H9 (cell line): ENCODE results near the gene TSPOAP1. TPM values are rescaled to one million over a fixed set of nuclear protein-coding genes. Genes with fewer than 3 reads are reported as not detected.

Experiments used
- DNase-seq: peaks from one replicate; pipeline ENCODE4 v3.0.0-alpha.2; 2017
- H2AFZ ChIP-seq: one replicate; pipeline ENCODE4 v1.6.1; 2013; ENCODE audit warnings: mild to moderate bottlenecking, low read length, control low read depth, moderate library complexity
- H2AK5ac ChIP-seq: 2 replicates; pipeline ENCODE4 v1.6.1; 2013; ENCODE audit warnings: low read length, control low read depth, mixed read lengths; ENCODE audit not compliant: insufficient read length
- H2BK120ac ChIP-seq: one replicate; pipeline ENCODE4 v1.6.1; 2013; ENCODE audit warnings: low read depth, mild to moderate bottlenecking, low read length, control low read depth, inconsistent platforms; ENCODE audit not compliant: poor library complexity, severe bottlenecking
- H2BK12ac ChIP-seq: 2 replicates; pipeline ENCODE4 v1.6.1; 2013; ENCODE audit warnings: low read length, control low read depth, mixed read lengths, low read depth; ENCODE audit not compliant: insufficient read length
- H2BK15ac ChIP-seq: 2 replicates; pipeline ENCODE4 v1.6.1; 2013; ENCODE audit warnings: low read depth, low read length, control low read depth
- H2BK20ac ChIP-seq: one replicate; pipeline ENCODE4 v1.6.1; 2013; ENCODE audit warnings: low read depth, mild to moderate bottlenecking, low read length, control low read depth, inconsistent platforms; ENCODE audit not compliant: poor library complexity, severe bottlenecking
- H2BK5ac ChIP-seq: 2 replicates; pipeline ENCODE4 v1.6.1; 2013; ENCODE audit warnings: low read length, control low read depth, mixed read lengths; ENCODE audit not compliant: insufficient read length
- H3K14ac ChIP-seq: 2 replicates; pipeline ENCODE4 v1.6.1; 2013; ENCODE audit warnings: low read length, control low read depth; ENCODE audit not compliant: insufficient read depth
- H3K18ac ChIP-seq: 2 replicates; pipeline ENCODE4 v1.6.1; 2013; ENCODE audit warnings: low read depth, mild to moderate bottlenecking, mixed read lengths, low read length, control low read depth; ENCODE audit not compliant: insufficient read length
- H3K23ac ChIP-seq: 2 replicates; pipeline ENCODE4 v1.6.1; 2013; ENCODE audit warnings: low read length, control low read depth, mixed read lengths, low read depth; ENCODE audit not compliant: insufficient read length
- H3K23me2 ChIP-seq: 2 replicates; pipeline ENCODE4 v1.6.1; 2013; ENCODE audit warnings: low read depth, mild to moderate bottlenecking, mixed read lengths, low read length, control low read depth; ENCODE audit not compliant: insufficient read length, poor library complexity, severe bottlenecking
- H3K27ac ChIP-seq: 2 replicates; pipeline ENCODE4 v1.5.1; 2013; ENCODE audit warnings: low read length, control low read depth, mixed read lengths, low read depth; ENCODE audit not compliant: insufficient read length
- H3K27me3 ChIP-seq: 2 replicates; pipeline ENCODE4 v1.6.1; 2013; ENCODE audit warnings: low read length, control low read depth, inconsistent platforms; ENCODE audit not compliant: insufficient read depth
- H3K4ac ChIP-seq: 2 replicates; pipeline ENCODE4 v1.6.1; 2013; ENCODE audit warnings: low read depth, mild to moderate bottlenecking, control low read depth, inconsistent platforms, low read length, moderate library complexity
- H3K4me1 ChIP-seq: 2 replicates; pipeline ENCODE4 v1.6.1; 2013; ENCODE audit warnings: low read length, control low read depth, inconsistent platforms; ENCODE audit not compliant: insufficient read depth
- H3K4me2 ChIP-seq: 2 replicates; pipeline ENCODE4 v1.6.1; 2013; ENCODE audit warnings: low read length, control low read depth, mixed read lengths; ENCODE audit not compliant: insufficient read length, insufficient read depth
- H3K56ac ChIP-seq: 2 replicates; pipeline ENCODE4 v1.6.1; 2013; ENCODE audit warnings: low read depth, mild to moderate bottlenecking, mixed read lengths, low read length, control low read depth; ENCODE audit not compliant: insufficient read length
- H3K79me1 ChIP-seq: 2 replicates; pipeline ENCODE4 v1.6.1; 2013; ENCODE audit warnings: low read depth, mild to moderate bottlenecking, moderate library complexity, low read length, control low read depth, inconsistent platforms; ENCODE audit not compliant: insufficient read depth, poor library complexity, severe bottlenecking
- H3K79me2 ChIP-seq: 2 replicates; pipeline ENCODE4 v1.6.1; 2013; ENCODE audit warnings: low read length, control low read depth, inconsistent platforms; ENCODE audit not compliant: insufficient read depth
- H3K9ac ChIP-seq: 2 replicates; pipeline ENCODE4 v1.6.1; 2013; ENCODE audit warnings: low read length, control low read depth, mixed read lengths; ENCODE audit not compliant: insufficient read length; ENCODE audit errors: extremely low read depth
- H3K9me3 ChIP-seq: one replicate; pipeline ENCODE4 v1.6.1; 2013; ENCODE audit warnings: low read depth, low read length, inconsistent platforms; ENCODE audit not compliant: control insufficient read depth
- H3T11ph ChIP-seq: one replicate; pipeline ENCODE4 v1.6.1; 2013; ENCODE audit warnings: mild to moderate bottlenecking, low read length, control low read depth, inconsistent platforms
- H4K20me1 ChIP-seq: one replicate; pipeline ENCODE4 v1.6.1; 2013; ENCODE audit not compliant: control insufficient read depth, insufficient read length, insufficient read depth
- H4K5ac ChIP-seq: 2 replicates; pipeline ENCODE4 v1.6.1; 2013; ENCODE audit warnings: low read depth, mild to moderate bottlenecking, mixed read lengths, low read length, control low read depth; ENCODE audit not compliant: insufficient read length
- H4K8ac ChIP-seq: replicated peaks from 2 replicates; pipeline ENCODE4 v1.6.1; 2013; ENCODE audit warnings: low read length, control low read depth, mixed read lengths, low read depth; ENCODE audit not compliant: insufficient read length
- H4K91ac ChIP-seq: 2 replicates; pipeline ENCODE4 v1.6.1; 2013; ENCODE audit warnings: low read depth, mild to moderate bottlenecking, moderate library complexity, mixed read lengths, low read length, control low read depth; ENCODE audit not compliant: insufficient read length
- H3K27ac Mint-ChIP-seq, 3 experiments: 2 replicates in 2 of 3; 3 replicates in 1 of 3; pipeline ENCODE4 v1.8.0; 2020 to 2021; ENCODE audit warnings: mixed read lengths in 3 of 3, mild to moderate bottlenecking in 1 of 3, moderate library complexity in 1 of 3
- H3K27me3 Mint-ChIP-seq: 2 replicates; pipeline ENCODE4 v1.8.0; 2021; ENCODE audit warnings: low read depth, mild to moderate bottlenecking, moderate library complexity, mixed read lengths
- H3K36me3 Mint-ChIP-seq, 3 experiments: 2 replicates in 2 of 3; 3 replicates in 1 of 3; pipeline ENCODE4 v1.8.0; 2020 to 2021; ENCODE audit warnings: low read depth in 3 of 3, mixed read lengths in 3 of 3; ENCODE audit not compliant: insufficient read depth in 1 of 3
- H3K4me1 Mint-ChIP-seq, 2 experiments: 2 replicates each; pipeline ENCODE4 v1.8.0; 2020; ENCODE audit warnings: mixed read lengths in 2 of 2
- H3K4me3 Mint-ChIP-seq, 2 experiments: 2 replicates in 1 of 2; 3 replicates in 1 of 2; pipeline ENCODE4 v1.8.0; 2020 to 2021; ENCODE audit warnings: mild to moderate bottlenecking in 2 of 2, mixed read lengths in 2 of 2, moderate library complexity in 1 of 2
- H3K9me3 Mint-ChIP-seq, 2 experiments: 2 replicates in 1 of 2; 3 replicates in 1 of 2; pipeline ENCODE4 v1.8.0; 2020; ENCODE audit warnings: mild to moderate bottlenecking in 2 of 2, mixed read lengths in 2 of 2, moderate library complexity in 1 of 2
- WGBS: extraction: QIAGEN DNeasy Blood & Tissue Kit; methylation state at CpG from one replicate; pipeline ENCODE4 v1.1.7; 2013; ENCODE audit warnings: missing lambda C conversion rate, low lambda C conversion rate, mixed read lengths; ENCODE audit not compliant: insufficient read length; ENCODE audit errors: extremely low coverage; 5-methylcytosine and 5-hydroxymethylcytosine counted together
- total RNA-seq: library from RNA; stranded (reverse); gene quantifications from 2 replicates; pipeline ENCODE4 v1.2.1, GENCODE V29; 2021
- TF ChIP-seq, protein P1 (sequence below): fragments of 200-600 bp; sonication (generic); conservative IDR thresholded peaks from 3 replicates; pipeline ENCODE4 v1.8.0; 2021; ENCODE audit warnings: antibody characterized with exemption, mild to moderate bottlenecking

The TSPOAP1 gene
- total RNA-seq, 1 experiment from 2014 or later = 17.3 TPM

DNA sequence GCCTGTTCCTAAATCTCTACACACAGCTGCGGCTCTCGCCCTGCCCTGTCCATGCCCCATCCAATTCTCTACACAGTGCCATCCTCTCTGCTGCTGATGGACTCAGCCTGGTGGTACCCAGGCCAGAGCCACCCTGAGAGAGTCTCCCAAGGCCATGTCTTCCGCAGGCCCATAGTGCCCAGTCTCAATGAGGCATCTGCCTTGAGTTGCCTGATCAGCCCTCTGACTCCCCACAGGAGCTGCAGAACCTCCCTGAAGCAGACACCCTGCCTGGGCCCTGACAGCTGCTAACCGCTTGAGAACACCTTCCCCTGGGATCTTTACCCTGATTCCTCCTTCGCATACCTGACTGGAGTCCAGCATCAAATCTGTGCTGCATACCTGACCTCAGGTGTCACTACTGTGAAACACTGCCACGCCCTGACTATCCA lies 13.3 kb downstream of the TSPOAP1 start:
- Histone ChIP-seq H2BK15ac (no peak overlapping the region), H3K23me2 (no peaks in the 10 kb centered on the region), H4K8ac (no peak overlapping the region), H3K27me3 (no peaks in the 10 kb centered on the region), H2BK120ac (no peak overlapping the region), H3K27ac (no peak overlapping the region), H3K4ac (no peak overlapping the region), H2AFZ (no peak overlapping the region), H3K4me2 (no peak overlapping the region), H2BK12ac (no peak overlapping the region), H3K9me3 (no peaks in the 10 kb centered on the region), H2AK5ac (no peak overlapping the region), H4K91ac (no peak overlapping the region), H2BK5ac (no peak overlapping the region), H3K56ac (no peak overlapping the region), H3K18ac (no peak overlapping the region), H3K79me2 (no peaks in the 10 kb centered on the region), H4K5ac (no peak overlapping the region), H3K23ac (no peak overlapping the region), H2BK20ac (no peak overlapping the region), H4K20me1 (no peaks in the 10 kb centered on the region), H3K4me1 (no peaks in the 10 kb centered on the region), H3T11ph (no peak overlapping the region), H3K14ac (no peak overlapping the region), H3K9ac (no peak overlapping the region), H3K79me1 (no peaks in the 10 kb centered on the region)
- Mint-ChIP-seq H3K9me3 (no peaks in the 10 kb centered on the region), H3K27me3 (peaks cover 7% of the 10 kb centered on the region), H3K4me3 (no peak overlapping the region), H3K36me3 (no peaks in the 10 kb centered on the region), H3K27ac (no peak overlapping the region), H3K4me1 (peaks cover 3 to 12% of the 10 kb centered on the region in 2 experiments; a peak in 3 of 4 replicates)
- peak; percentile 25 for DNase-seq
- no CpG with 5 or more reads among the region's 6 CpGs for WGBS
- TF ChIP-seq, protein P1, sequence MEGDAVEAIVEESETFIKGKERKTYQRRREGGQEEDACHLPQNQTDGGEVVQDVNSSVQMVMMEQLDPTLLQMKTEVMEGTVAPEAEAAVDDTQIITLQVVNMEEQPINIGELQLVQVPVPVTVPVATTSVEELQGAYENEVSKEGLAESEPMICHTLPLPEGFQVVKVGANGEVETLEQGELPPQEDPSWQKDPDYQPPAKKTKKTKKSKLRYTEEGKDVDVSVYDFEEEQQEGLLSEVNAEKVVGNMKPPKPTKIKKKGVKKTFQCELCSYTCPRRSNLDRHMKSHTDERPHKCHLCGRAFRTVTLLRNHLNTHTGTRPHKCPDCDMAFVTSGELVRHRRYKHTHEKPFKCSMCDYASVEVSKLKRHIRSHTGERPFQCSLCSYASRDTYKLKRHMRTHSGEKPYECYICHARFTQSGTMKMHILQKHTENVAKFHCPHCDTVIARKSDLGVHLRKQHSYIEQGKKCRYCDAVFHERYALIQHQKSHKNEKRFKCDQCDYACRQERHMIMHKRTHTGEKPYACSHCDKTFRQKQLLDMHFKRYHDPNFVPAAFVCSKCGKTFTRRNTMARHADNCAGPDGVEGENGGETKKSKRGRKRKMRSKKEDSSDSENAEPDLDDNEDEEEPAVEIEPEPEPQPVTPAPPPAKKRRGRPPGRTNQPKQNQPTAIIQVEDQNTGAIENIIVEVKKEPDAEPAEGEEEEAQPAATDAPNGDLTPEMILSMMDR = no peak
